ENCODE measurements around the gene NF1.
"Not testable (repeated sequence)": the region's sequence is repeated elsewhere in the genome, so short reads cannot be mapped to it uniquely, and the experiment has no call there.

Gene NF1

GRCh38 chr17:31131299-31131698 lies 36.5 kb downstream of the NF1 start:
- DNase-seq = no peak

GRCh38 chr17:31132977-31133376 lies 38.2 kb downstream of the NF1 start:
- no peak for DNase-seq

DNA sequence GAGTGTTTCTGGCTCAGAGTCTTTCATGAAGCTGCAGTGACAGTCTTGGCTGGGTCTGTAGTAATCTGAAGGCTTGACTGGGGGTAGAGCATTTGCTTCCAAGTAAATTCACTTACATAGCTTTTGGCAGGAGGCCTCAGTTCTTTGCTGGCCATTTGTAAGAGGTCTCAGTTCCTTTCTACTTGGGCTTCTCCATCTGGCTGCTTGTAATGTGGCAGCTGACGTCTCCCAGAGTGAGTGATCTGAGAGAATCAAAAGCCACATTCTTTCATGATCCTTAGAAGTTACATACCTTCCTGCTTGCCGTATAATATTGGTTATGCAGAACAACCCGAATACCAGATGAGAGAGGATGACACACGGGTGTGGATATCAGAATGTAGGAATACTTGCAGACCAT lies 39.8 kb downstream of the NF1 start:
- DNase-seq = no peak

GRCh38 chr17:31136319-31136718 lies 41.5 kb downstream of the NF1 start:
- DNase-seq = no peak

- no peak for DNase-seq
These were observed 45.3 kb downstream of the NF1 start for GRCh38 chr17:31140111-31140510.

DNA sequence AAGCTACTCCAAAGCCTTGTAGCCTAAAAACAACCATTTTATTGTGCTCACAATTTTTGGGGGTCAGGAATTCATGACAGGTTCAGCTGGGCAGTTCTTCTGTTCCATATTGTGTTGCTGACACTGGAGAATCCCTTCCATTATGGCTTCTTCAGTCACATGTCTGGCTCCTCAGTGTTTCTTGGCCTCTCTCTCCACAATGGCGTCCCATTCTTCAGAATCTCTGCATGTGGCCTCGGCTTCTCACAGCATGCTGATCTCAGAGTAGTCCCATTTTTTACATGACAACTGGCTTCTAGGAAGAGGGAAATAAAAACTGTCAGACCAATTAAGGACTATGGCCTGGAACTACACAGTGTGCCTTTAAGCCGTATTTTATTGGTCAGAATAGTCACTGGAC lies 49.7 kb downstream of the NF1 start:
- DNase-seq = no peak

- no peak for DNase-seq
These were observed 50.1 kb downstream of the NF1 start for GRCh38 chr17:31144836-31145235.

- DNase-seq = no peak
These were observed 52.9 kb downstream of the NF1 start for GRCh38 chr17:31147507-31148202.

GRCh38 chr17:31148205-31148604 lies 53.4 kb downstream of the NF1 start:
- no peak for DNase-seq

DNA sequence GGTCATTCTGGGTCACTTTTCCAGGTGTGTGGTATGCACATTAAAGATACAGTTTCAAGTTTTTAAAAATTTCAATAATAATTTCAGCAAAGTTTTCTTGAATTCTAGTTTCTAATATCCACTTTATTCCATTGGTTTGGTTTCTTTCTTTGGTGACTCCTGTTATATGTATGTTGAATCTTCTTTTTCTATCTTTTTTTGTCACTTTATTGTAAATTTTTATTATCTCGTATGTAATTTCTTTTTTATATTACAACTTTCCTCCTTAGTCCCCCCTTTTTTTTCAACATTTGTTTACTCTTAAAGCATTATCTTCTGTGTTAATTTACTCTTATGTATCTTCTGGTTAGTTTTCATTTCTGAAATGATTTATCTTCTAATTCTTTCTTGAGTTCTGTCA lies 57.5 kb downstream of the NF1 start:
- no peak for DNase-seq

DNA sequence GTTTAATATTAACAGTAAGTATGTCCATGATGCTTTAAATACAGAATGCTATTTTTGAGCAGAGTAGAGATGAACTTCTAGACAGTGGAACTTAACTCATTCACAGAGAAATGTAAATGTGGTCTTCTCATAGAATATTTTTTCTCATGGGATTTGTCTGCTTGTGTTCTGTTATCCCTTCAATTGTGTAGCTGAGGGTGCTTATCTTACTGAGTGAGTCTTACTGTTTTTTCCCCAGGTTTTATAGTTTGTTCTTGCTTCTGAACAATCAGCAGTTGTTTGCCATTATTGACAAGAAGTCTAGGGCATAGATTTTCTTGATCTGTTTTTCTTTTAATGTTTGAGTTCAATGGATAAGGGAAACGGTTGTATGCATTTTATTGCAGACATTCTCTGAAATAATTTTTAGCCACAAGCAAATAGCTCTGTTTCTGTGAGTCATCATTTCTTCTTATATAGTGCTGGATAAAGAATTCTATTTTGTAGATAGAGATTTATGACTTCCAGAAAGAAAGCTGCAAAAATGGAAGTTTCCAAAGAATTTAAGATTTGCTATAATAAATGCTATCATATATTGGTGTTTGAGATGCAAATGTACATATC lies 60.5 kb downstream of the NF1 start:
- no peak for DNase-seq

DNA sequence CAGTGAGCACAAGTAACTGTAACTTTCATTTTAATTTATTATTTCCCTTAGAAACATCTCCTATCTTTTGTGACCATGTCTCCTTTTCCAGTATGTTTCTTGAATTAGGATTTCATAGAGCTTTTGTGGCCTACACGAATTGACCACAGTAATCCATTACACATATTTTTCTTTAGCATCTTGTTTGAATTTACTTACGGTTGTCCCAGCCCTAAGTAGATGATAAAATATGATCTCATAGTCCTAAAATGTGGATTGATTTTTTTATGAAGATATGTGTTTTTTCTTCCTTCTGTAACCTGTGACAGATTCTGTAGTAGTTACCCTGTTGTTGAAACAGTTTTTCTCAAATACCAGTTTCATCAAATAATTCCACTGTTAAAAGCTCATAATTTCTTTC lies 61.5 kb downstream of the NF1 start:
- no peak for DNase-seq

GRCh38 chr17:31156864-31157263 lies 62.1 kb downstream of the NF1 start:
- not testable (repeated sequence) for DNase-seq

GRCh38 chr17:31158746-31159377 lies 64.1 kb downstream of the NF1 start:
- no peak for DNase-seq

- DNase-seq = no peak
These were observed 68.5 kb downstream of the NF1 start for GRCh38 chr17:31163091-31163781.

DNA sequence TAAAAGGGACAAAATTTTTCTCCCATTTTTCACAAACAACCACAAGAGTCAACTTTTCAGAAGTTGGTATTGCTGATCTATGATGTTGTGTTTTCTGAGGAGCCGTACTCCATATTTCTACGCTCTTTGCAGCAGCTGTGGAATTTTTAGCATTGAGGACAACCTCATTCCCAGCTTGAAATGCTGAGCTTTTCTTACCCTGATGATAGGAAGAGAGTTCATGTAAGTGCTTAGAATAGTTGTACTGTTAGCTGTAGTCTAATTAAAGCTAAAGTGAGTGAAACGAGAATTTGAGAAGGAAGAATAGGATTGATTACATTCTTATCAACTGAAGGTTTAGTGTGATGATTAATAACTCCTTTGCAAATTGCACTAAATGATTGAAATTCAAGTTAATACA lies 72.3 kb downstream of the NF1 start:
- DNase-seq = no peak

DNA sequence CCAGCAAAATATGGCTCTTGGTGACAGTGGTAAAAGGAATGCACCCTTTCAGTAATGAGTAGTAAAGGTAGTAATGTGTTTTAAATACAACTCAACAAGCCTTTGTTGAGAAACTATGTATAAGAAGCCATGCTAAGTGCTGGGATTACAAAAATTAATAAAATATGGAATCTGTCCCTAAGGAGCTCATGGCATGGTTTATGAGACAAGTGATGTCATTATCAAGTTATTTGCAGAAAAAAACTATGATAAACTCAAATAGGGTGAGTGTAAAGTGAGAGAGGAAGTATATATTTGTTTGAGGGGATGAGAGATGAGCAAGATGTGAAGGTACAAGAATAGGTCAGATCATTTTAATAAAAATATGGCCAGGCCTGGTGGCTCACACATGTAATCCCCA lies 76.9 kb downstream of the NF1 start:
- no peak for DNase-seq

DNA sequence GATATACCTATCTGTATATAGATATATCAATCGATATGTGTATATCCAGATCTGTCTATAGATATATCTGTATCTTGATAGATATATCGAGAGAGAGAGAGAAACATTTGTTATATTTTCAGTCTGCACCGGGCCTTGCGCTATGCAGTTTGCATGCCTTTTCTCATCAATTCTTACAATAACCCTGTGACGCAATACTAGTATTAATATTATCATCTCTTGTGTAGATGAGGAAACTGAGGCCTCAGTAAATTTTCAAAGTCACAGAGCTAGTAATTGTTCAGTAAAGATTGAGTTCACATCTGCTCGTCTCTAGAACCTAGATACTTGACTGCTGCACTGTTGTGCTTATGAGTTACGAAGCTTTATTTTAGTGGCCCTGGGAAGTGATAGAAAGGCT lies 77.6 kb downstream of the NF1 start:
- DNase-seq = no peak

DNA sequence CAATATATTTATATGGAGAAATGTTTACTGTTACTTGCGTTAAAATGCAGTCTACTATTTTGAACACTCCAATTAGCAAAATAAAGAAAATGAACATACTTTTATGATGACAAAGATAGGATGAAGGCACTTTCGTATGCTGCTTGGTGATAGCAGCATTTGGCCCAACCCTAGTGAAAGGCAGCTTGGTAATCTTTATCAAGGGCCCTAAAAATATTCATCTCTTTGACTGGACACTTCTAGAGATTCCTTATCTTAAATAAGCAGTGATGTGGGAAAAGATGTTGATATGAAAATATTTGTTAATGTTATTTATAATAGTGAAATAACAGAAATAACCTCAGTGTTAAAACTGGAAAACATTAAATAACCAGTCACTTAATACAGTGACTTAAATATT lies 79.4 kb downstream of the NF1 start:
- no peak for DNase-seq

DNA sequence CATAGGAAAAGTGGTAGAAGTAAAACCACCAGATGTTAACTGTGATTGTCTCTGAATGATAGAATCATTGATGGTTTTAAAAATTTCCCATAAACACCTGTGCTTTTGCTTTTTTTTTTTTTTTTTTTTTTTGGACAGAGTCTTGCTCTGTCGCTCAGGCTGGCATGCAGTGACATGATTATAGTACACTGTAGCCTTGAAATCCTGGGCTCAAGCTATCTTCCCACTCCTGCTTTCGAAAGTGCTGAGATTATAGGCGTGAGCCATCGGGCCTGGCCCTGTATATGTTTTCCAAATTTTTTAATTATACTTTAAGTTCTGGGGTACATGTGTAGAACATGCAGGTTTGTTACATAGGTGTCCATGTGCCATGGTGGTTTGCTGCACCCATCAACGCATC lies 80.5 kb downstream of the NF1 start:
- DNase-seq = no peak

- DNase-seq = not testable (repeated sequence)
These were observed 81.4 kb downstream of the NF1 start for GRCh38 chr17:31176143-31176542.

- not testable (repeated sequence) for DNase-seq
These were observed 84.2 kb downstream of the NF1 start for GRCh38 chr17:31178951-31179350.

GRCh38 chr17:31195305-31195704 lies 100.5 kb downstream of the NF1 start:
- DNase-seq = no peak

GRCh38 chr17:31198026-31198425 lies 103.2 kb downstream of the NF1 start:
- DNase-seq = no peak
